Activated naive CD4-positive, alpha-beta T cell (primary cell): ENCODE results near the gene PRDX6.
A peak's percentile ranks its signal among the peaks of the same experiment; 100 is the strongest.
"Not testable (repeated sequence)": the region's sequence is repeated elsewhere in the genome, so short reads cannot be mapped to it uniquely, and the experiment has no call there.

Source experiments
- DNase-seq, 4 experiments: peaks; one replicate each; lab custom pipeline; 2025; lab: John Stamatoyannopoulos, UW

The PRDX6 gene

GRCh38 chr1:173467426-173467825 lies 9.7 kb upstream of the PRDX6 start:
- no peak for DNase-seq

GRCh38 chr1:173469656-173470055 lies 7.5 kb upstream of the PRDX6 start:
- no peak for DNase-seq

GRCh38 chr1:173470608-173471007 lies 6.5 kb upstream of the PRDX6 start:
- no peak for DNase-seq

- no peak for DNase-seq
Observed at GRCh38 chr1:173473599-173474011, 3.5 kb upstream of the PRDX6 start.

- DNase-seq, result no peak
Observed at GRCh38 chr1:173474097-173474779, 2.9 kb upstream of the PRDX6 start.

- not testable (repeated sequence) for DNase-seq
Observed at GRCh38 chr1:173474780-173475421, 2.2 kb upstream of the PRDX6 start.

- no peak for DNase-seq
Observed at GRCh38 chr1:173475564-173476196, 1.5 kb upstream of the PRDX6 start.

GRCh38 chr1:173476197-173476664 lies 904 bp upstream of the PRDX6 start:
- DNase-seq, result no peak

- DNase-seq, result peak in 3 of 4 experiments; percentile 31 to 84 (median 73)
Observed at GRCh38 chr1:173476665-173477285, 360 bp upstream of the PRDX6 start.

GRCh38 chr1:173478094-173478674 lies 1.0 kb downstream of the PRDX6 start:
- DNase-seq, result no peak

GRCh38 chr1:173479649-173480048 lies 2.5 kb downstream of the PRDX6 start:
- DNase-seq, result no peak

GRCh38 chr1:173481195-173481772 lies 4.1 kb downstream of the PRDX6 start:
- no peak for DNase-seq

- no peak for DNase-seq
Observed at GRCh38 chr1:173482683-173483082, 5.5 kb downstream of the PRDX6 start.

GRCh38 chr1:173484276-173484675 lies 7.1 kb downstream of the PRDX6 start:
- no peak for DNase-seq

GRCh38 chr1:173485401-173485800 lies 8.3 kb downstream of the PRDX6 start:
- DNase-seq, result no peak

- no peak for DNase-seq
Observed at GRCh38 chr1:173488001-173488400, 10.9 kb downstream of the PRDX6 start.

GRCh38 chr1:173489149-173489600 lies 12.0 kb downstream of the PRDX6 start:
- DNase-seq, result no peak

- no peak for DNase-seq
Observed at GRCh38 chr1:173489929-173490328, 12.8 kb downstream of the PRDX6 start.

- DNase-seq, result no peak
Observed at GRCh38 chr1:173491508-173491907, 14.4 kb downstream of the PRDX6 start.

GRCh38 chr1:173493125-173493524 lies 16.0 kb downstream of the PRDX6 start:
- not testable (repeated sequence) for DNase-seq

GRCh38 chr1:173495609-173496267 lies 18.6 kb downstream of the PRDX6 start:
- DNase-seq, result no peak
